ENCODE data around the gene RERE. TPM values are rescaled to one million over a fixed set of nuclear protein-coding genes. Genes with fewer than 3 reads are reported as not detected.
"Not testable (repeated sequence)": the region's sequence is repeated elsewhere in the genome, so short reads cannot be mapped to it uniquely, and the experiment has no call there.

The RERE gene
- total RNA-seq, 1 donor from 2014 or later, result 76.8 TPM

GRCh38 chr1:8621034-8621582, 196.3 kb downstream of the RERE start:
- H3K4me3 Mint-ChIP-seq (ENCODE audit: unreplicated experiment); DNase-seq (ENCODE audit: extremely low spot score, unreplicated experiment); H3K27me3 Mint-ChIP-seq (ENCODE audit: unreplicated experiment); H3K9me3 Mint-ChIP-seq (ENCODE audit: unreplicated experiment); H3K27ac Mint-ChIP-seq (ENCODE audit: unreplicated experiment); H3K36me3 Mint-ChIP-seq (ENCODE audit: unreplicated experiment): not testable (repeated sequence)
- peaks cover 17% of the 10 kb centered on the region for H3K4me1 Mint-ChIP-seq (ENCODE audit: unreplicated experiment)

- H3K27me3 Mint-ChIP-seq (ENCODE audit: unreplicated experiment); H3K4me3 Mint-ChIP-seq (ENCODE audit: unreplicated experiment); H3K36me3 Mint-ChIP-seq (ENCODE audit: unreplicated experiment); H3K27ac Mint-ChIP-seq (ENCODE audit: unreplicated experiment); H3K9me3 Mint-ChIP-seq (ENCODE audit: unreplicated experiment); DNase-seq (ENCODE audit: extremely low spot score, unreplicated experiment): not testable (repeated sequence)
- H3K4me1 Mint-ChIP-seq (ENCODE audit: unreplicated experiment), result peaks cover 14% of the 10 kb centered on the region
These were observed 197.4 kb downstream of the RERE start for GRCh38 chr1:8619917-8620502.

GRCh38 chr1:8619419-8619818, 198.0 kb downstream of the RERE start:
- peaks cover 14% of the 10 kb centered on the region for H3K4me1 Mint-ChIP-seq (ENCODE audit: unreplicated experiment)
- DNase-seq (ENCODE audit: extremely low spot score, unreplicated experiment); H3K9me3 Mint-ChIP-seq (ENCODE audit: unreplicated experiment); H3K36me3 Mint-ChIP-seq (ENCODE audit: unreplicated experiment); H3K4me3 Mint-ChIP-seq (ENCODE audit: unreplicated experiment); H3K27me3 Mint-ChIP-seq (ENCODE audit: unreplicated experiment); H3K27ac Mint-ChIP-seq (ENCODE audit: unreplicated experiment): not testable (repeated sequence)

- not testable (repeated sequence) for H3K27me3 Mint-ChIP-seq (ENCODE audit: unreplicated experiment); DNase-seq (ENCODE audit: extremely low spot score, unreplicated experiment)
These were observed 200.6 kb downstream of the RERE start for GRCh38 chr1:8616791-8617190.

GRCh38 chr1:8611634-8612515, 205.6 kb downstream of the RERE start:
- not testable (repeated sequence) for DNase-seq (ENCODE audit: extremely low spot score, unreplicated experiment); H3K27me3 Mint-ChIP-seq (ENCODE audit: unreplicated experiment); H3K9me3 Mint-ChIP-seq (ENCODE audit: unreplicated experiment); H3K4me1 Mint-ChIP-seq (ENCODE audit: unreplicated experiment); H3K4me3 Mint-ChIP-seq (ENCODE audit: unreplicated experiment); H3K27ac Mint-ChIP-seq (ENCODE audit: unreplicated experiment)
- H3K36me3 Mint-ChIP-seq (ENCODE audit: unreplicated experiment), result peaks cover 17% of the 10 kb centered on the region

More at GRCh38 chr1:8616791-8617190, 200.6 kb downstream of the RERE start:
- H3K36me3 Mint-ChIP-seq (ENCODE audit: unreplicated experiment), result peaks cover 14% of the 10 kb centered on the region
- H3K4me3 Mint-ChIP-seq (ENCODE audit: unreplicated experiment); H3K9me3 Mint-ChIP-seq (ENCODE audit: unreplicated experiment); H3K27ac Mint-ChIP-seq (ENCODE audit: unreplicated experiment); H3K4me1 Mint-ChIP-seq (ENCODE audit: unreplicated experiment): not testable (repeated sequence)

GRCh38 chr1:8607906-8608305, 209.5 kb downstream of the RERE start:
- Mint-ChIP-seq H3K4me1 (ENCODE audit: unreplicated experiment) (peaks cover 3% of the 10 kb centered on the region), H3K27ac (ENCODE audit: unreplicated experiment) (no peak overlapping the region), H3K36me3 (ENCODE audit: unreplicated experiment) (peaks cover 11% of the 10 kb centered on the region), H3K27me3 (ENCODE audit: unreplicated experiment) (no peaks in the 10 kb centered on the region), H3K4me3 (ENCODE audit: unreplicated experiment) (no peak overlapping the region), H3K9me3 (ENCODE audit: unreplicated experiment) (no peaks in the 10 kb centered on the region)
- no peak for TF ChIP-seq CTCF (IDR thresholded peaks at IDR 0.05)
- no peak for DNase-seq (ENCODE audit: extremely low spot score, unreplicated experiment)

GRCh38 chr1:8604041-8604945, 213.1 kb downstream of the RERE start:
- no peak overlapping the region for H3K27ac Mint-ChIP-seq (ENCODE audit: unreplicated experiment)
- H3K9me3 Mint-ChIP-seq (ENCODE audit: unreplicated experiment), result no peaks in the 10 kb centered on the region
- peaks cover 4% of the 10 kb centered on the region for H3K36me3 Mint-ChIP-seq (ENCODE audit: unreplicated experiment)
- TF ChIP-seq CTCF (IDR thresholded peaks at IDR 0.05), result no peak
- no peak for DNase-seq (ENCODE audit: extremely low spot score, unreplicated experiment)
- no peak overlapping the region for H3K4me3 Mint-ChIP-seq (ENCODE audit: unreplicated experiment)
- H3K4me1 Mint-ChIP-seq (ENCODE audit: unreplicated experiment), result peaks cover 3% of the 10 kb centered on the region
- no peaks in the 10 kb centered on the region for H3K27me3 Mint-ChIP-seq (ENCODE audit: unreplicated experiment)
